Activated CD8-positive, alpha-beta memory T cell treated with anti-CD3 and anti-CD28 coated beads, Interleukin-2, amount 10 ng/mL, durations not matched to agents 7 days and 5 days (primary cell): ENCODE measurements around the gene VSTM2L. TPM values are rescaled to one million over a fixed set of nuclear protein-coding genes. Genes with fewer than 3 reads are reported as not detected.

ENCODE experiments used
- ATAC-seq: fragments of 150-1000 bp; cut with Tn5 transposase; one replicate; pipeline ENCODE4 v1.10.0; 2021; ENCODE audit warnings: moderate library complexity
- CTCF ChIA-PET: fragments of 350-600 bp; sonication (Branson Sonifier 250); formaldehyde crosslinking; loops from one replicate; lab custom pipeline; 2021; ENCODE audit warnings: antibody characterized with exemption; lab: Charles Lee
- DNase-seq: peaks from one replicate; pipeline ENCODE4 v3.0.0-alpha.2; 2020
- H3K27ac Mint-ChIP-seq: one replicate; pipeline ENCODE4 v1.8.0; 2021; ENCODE audit warnings: mild to moderate bottlenecking, mixed read lengths
- H3K27me3 Mint-ChIP-seq: one replicate; pipeline ENCODE4 v1.8.0; 2021; ENCODE audit warnings: mixed read lengths
- H3K36me3 Mint-ChIP-seq: one replicate; pipeline ENCODE4 v1.8.0; 2021; ENCODE audit warnings: mild to moderate bottlenecking, mixed read lengths
- H3K4me1 Mint-ChIP-seq: one replicate; pipeline ENCODE4 v1.8.0; 2021; ENCODE audit warnings: mixed read lengths
- H3K4me3 Mint-ChIP-seq: one replicate; pipeline ENCODE4 v1.8.0; 2021; ENCODE audit warnings: mild to moderate bottlenecking, moderate library complexity, mixed read lengths
- H3K9me3 Mint-ChIP-seq: one replicate; pipeline ENCODE4 v1.8.0; 2022; ENCODE audit warnings: low read depth, mixed read lengths
- total RNA-seq, 2 experiments: library from RNA; stranded (reverse); gene quantifications; one replicate each; pipeline ENCODE4 v1.2.3, GENCODE V29; 2021

The VSTM2L gene
- total RNA-seq, 2 experiments from 2014 or later: 0.35 TPM; not detected in 1

- Mint-ChIP-seq H3K4me1 (peaks cover 8% of the 10 kb centered on the region), H3K36me3 (peaks cover 2% of the 10 kb centered on the region), H3K27ac (no peak overlapping the region), H3K27me3 (no peaks in the 10 kb centered on the region), H3K9me3 (no peaks in the 10 kb centered on the region), H3K4me3 (no peak overlapping the region)
- CTCF ChIA-PET: no interaction called here
- no peak for DNase-seq
- ATAC-seq: no peak
Observed at GRCh38 chr20:37871751-37872150, 31.2 kb upstream of the VSTM2L start.

DNA sequence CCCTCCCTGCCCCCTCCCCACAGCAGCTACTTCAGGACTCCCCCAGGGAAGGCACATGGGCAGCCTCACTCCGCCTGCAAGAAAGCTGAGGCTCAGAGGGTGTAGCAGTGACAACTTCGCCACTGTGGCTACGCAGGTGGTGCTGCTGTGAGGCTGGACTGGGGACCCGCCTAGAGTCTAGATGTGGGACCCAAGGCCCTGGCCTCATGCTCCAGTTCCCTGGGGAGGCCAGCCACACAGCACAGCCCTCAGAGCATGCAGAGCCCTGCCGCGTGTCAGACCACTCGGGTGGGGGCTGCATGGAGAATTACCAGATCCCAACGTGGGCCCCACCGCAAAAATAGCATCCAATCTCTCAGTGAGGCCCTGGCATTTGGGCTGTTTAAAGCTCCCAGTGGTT lies 30.8 kb upstream of the VSTM2L start:
- H3K27ac Mint-ChIP-seq: no peak overlapping the region
- no peak for DNase-seq
- H3K4me3 Mint-ChIP-seq: no peak overlapping the region
- H3K9me3 Mint-ChIP-seq: no peaks in the 10 kb centered on the region
- peaks cover 2% of the 10 kb centered on the region for H3K36me3 Mint-ChIP-seq
- ATAC-seq: no peak
- peaks cover 8% of the 10 kb centered on the region for H3K4me1 Mint-ChIP-seq
- H3K27me3 Mint-ChIP-seq: no peaks in the 10 kb centered on the region
- CTCF ChIA-PET: no interaction called here

- Mint-ChIP-seq H3K4me1 (peaks cover 8% of the 10 kb centered on the region), H3K36me3 (peaks cover 2% of the 10 kb centered on the region), H3K27me3 (no peaks in the 10 kb centered on the region), H3K9me3 (no peaks in the 10 kb centered on the region), H3K27ac (no peak overlapping the region), H3K4me3 (no peak overlapping the region)
- no peak for DNase-seq
- CTCF ChIA-PET: interaction anchor here (1.4 kb wide), 1 partner anchor 24 kb away, joined by 3 read pairs; no protein-coding TSS in a partner anchor
- no peak for ATAC-seq
Observed at GRCh38 chr20:37873884-37874283, 29.0 kb upstream of the VSTM2L start.

- no peak for ATAC-seq
- H3K9me3 Mint-ChIP-seq: no peaks in the 10 kb centered on the region
- CTCF ChIA-PET: interaction anchor here (1.4 kb wide), 1 partner anchor 23 kb away, joined by 3 read pairs; no protein-coding TSS in a partner anchor
- no peak overlapping the region for H3K4me3 Mint-ChIP-seq
- DNase-seq: no peak
- H3K36me3 Mint-ChIP-seq: peaks cover 2% of the 10 kb centered on the region
- no peak overlapping the region for H3K27ac Mint-ChIP-seq
- no peaks in the 10 kb centered on the region for H3K27me3 Mint-ChIP-seq
- H3K4me1 Mint-ChIP-seq: peaks cover 8% of the 10 kb centered on the region
Observed at GRCh38 chr20:37875460-37876175, 27.3 kb upstream of the VSTM2L start.

DNA sequence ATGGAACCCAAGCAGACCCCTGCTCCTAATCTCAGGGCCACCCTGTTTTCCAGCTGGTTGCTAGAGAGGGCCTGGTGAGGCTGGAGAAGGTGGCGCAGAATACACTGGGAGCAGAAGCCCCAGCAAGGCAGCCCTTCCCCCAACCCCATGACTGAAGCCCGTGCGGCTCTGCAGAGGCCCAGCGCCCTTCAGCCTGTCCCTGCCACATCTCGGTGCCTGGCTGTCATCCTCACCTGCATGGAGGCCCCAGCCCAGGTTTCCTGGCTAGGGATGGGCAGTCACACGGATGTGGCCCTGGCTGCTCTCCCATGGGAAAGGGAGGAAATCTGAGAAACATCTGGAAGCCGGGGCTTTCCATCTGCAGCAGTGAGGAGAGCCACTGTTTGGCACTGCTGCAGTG lies 26.1 kb upstream of the VSTM2L start:
- Mint-ChIP-seq H3K4me1 (peaks cover 8% of the 10 kb centered on the region), H3K4me3 (no peak overlapping the region), H3K36me3 (no peaks in the 10 kb centered on the region), H3K9me3 (no peaks in the 10 kb centered on the region), H3K27me3 (no peaks in the 10 kb centered on the region), H3K27ac (no peak overlapping the region)
- no peak for DNase-seq
- no peak for ATAC-seq
- CTCF ChIA-PET: no interaction called here

DNA sequence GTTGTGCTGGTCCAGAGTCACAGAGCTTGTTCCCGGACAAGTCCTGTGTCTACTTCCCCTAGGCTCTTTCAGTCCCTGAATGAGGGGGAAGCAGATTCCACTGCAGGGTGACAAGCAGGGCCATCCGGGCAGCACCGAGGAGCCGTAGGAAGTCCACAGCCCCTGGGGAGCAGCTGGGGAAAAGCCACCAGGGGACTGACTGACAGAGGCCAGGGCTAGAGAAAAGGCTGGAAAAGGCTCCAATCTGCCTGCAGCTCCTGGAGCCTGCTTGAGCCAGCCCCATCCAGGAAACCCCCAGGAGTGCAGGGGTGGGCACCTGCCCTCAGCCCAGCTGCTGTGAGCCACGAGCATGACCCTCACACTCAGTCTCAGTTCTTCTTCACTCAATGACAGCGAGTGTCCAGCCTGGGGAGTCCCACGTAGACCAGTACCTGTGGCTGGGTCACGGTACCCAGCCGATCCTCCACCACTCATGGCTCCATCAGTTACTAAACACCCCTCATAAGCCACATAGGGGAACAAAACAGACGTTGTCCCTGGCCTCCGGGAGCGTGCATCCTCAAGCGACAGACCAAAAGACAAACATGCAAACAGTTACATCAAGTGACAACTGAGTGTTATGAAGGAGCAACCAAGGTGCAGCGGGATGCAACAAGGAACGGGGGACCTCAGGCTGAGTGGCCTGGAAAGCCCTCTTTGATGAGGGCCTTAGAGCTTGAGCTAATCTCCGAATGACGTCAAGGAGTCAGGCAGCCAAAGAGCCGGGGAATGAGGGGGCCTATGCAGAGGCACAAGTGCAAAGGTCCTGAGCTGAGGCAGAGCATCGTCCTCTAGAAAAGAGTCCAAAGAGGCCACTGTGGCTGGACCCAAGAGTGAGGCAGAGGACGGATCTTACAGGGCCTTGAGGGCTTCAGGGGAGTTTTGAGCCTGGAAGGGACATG lies 24.8 kb upstream of the VSTM2L start:
- ATAC-seq: no peak
- CTCF ChIA-PET: no interaction called here
- H3K27me3 Mint-ChIP-seq: no peaks in the 10 kb centered on the region
- no peak overlapping the region for H3K27ac Mint-ChIP-seq
- H3K9me3 Mint-ChIP-seq: no peaks in the 10 kb centered on the region
- DNase-seq: no peak
- no peaks in the 10 kb centered on the region for H3K36me3 Mint-ChIP-seq
- peaks cover 4% of the 10 kb centered on the region for H3K4me1 Mint-ChIP-seq
- H3K4me3 Mint-ChIP-seq: no peak overlapping the region

DNA sequence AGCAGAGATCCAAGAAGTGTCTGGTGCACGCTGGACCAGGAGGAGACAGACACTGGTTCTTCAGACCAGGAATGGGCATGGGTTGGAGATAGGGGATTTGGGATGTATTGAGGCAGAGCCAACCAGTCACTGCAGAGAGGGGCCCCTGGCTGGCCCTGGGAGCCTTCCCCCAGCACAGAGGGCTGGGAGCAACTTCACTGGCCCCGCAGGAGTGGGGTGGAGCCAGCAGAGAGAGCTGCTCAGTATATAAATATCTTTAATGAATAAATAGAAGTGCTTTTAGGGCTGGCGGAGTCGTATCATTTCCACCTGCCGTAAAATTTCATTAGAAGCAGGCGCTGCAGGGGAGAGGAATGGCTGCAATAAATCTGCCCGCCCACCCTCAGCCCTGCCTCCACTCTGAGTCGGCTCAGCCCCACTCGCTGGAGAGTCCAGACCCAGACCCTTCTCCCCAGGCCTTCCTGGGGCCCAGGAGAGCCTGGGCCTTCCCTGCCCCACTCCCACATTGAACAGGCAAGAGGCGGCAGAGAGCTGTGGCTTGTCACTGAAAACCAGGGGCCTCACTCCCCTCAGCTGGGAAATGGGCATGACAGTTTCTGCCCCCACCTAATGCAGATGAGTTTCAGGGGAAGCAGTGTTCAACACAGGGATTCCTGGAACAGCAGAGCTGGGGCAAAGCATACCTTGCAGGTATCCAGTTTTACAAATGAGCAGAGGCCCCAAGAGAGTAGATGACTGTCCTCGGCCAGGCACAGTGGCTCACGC lies 23.9 kb upstream of the VSTM2L start:
- CTCF ChIA-PET: no interaction called here
- Mint-ChIP-seq H3K36me3 (no peaks in the 10 kb centered on the region), H3K27me3 (no peaks in the 10 kb centered on the region), H3K9me3 (no peaks in the 10 kb centered on the region), H3K4me1 (no peaks in the 10 kb centered on the region), H3K4me3 (no peak overlapping the region), H3K27ac (no peak overlapping the region)
- ATAC-seq (no peak), DNase-seq (no peak)

- Mint-ChIP-seq H3K36me3 (no peaks in the 10 kb centered on the region), H3K27ac (no peak overlapping the region), H3K9me3 (no peaks in the 10 kb centered on the region), H3K4me3 (no peak overlapping the region), H3K4me1 (no peaks in the 10 kb centered on the region), H3K27me3 (no peaks in the 10 kb centered on the region)
- DNase-seq (no peak), ATAC-seq (no peak)
- CTCF ChIA-PET: no interaction called here
Observed at GRCh38 chr20:37879843-37880242, 23.1 kb upstream of the VSTM2L start.

DNA sequence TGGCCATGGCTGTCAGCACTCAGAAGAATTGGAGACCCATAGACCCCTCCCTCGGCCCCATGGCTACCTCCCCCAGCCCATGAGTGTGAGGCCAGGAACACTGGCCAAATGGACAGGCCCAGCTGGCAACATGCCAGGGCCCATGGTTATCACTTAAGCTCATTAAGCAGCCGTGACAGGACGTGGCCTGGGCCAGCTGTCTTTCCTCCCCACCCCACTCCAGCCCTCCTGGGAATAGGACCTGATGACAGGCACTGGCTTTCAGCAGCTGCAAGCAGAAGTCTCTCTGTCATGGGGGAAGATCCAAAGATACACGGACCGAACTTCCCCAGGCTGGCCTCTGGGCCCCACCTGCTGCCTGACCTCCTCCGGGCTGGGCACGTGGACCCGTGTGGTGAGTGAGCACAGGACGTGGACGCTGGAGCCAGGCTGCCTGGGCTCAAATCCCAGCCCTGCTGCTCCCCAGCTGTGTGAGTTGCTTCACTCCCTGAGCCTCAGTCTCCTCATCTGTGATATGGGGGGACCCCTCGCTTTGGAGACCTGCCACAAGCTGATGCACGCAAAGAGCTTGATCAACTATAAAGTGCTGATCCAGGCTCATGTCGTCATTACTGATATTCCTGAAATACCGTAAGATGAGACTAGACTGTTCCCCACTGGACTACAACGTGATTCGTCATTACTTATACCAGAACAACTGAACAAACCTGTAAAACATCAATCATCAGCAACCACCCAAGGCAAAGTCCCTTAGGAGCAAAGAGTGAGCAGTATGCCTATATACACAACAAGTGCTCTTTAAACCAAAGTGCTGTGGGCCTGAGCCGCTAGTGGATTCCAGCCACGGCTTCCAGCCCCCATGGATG lies 22.0 kb upstream of the VSTM2L start:
- H3K4me1 Mint-ChIP-seq: no peaks in the 10 kb centered on the region
- CTCF ChIA-PET: no interaction called here
- ATAC-seq: no peak
- no peak overlapping the region for H3K4me3 Mint-ChIP-seq
- H3K36me3 Mint-ChIP-seq: no peaks in the 10 kb centered on the region
- H3K27me3 Mint-ChIP-seq: no peaks in the 10 kb centered on the region
- no peaks in the 10 kb centered on the region for H3K9me3 Mint-ChIP-seq
- no peak for DNase-seq
- no peak overlapping the region for H3K27ac Mint-ChIP-seq

DNA sequence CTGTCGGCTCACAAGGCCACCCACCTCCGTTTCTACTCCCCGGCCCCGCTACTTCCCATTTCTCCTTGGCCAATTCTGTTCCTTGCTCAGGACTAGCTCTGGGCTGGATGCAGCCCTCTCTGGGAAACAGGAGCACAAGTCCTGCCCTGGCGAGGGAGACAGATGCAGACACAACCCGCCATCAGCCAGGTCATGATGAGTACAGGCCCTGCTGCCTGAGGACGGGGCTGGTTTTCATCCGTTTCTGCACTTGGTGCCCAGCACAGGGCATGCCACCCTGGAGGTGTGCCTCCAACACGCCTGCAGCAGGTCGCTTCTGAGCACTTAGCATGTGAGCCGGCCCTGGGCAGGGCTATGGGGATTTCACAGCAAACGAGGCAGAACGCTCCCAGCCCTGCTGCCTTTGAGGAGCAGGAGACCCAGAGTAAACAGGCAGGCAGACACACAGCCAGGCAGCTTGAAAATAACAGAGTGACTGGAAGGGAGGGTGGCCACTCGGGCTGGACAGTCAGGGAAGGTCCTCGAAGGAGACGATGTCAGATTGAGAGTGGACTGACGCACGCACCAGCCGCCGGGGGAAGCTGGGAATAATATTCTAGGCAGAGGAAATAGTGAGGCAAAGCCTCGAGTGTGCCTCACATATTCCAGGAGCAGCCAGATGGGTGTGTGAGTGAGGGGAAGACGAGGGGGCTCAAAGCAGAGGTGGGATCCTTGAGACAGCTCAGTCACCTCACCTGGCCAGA lies 21.2 kb upstream of the VSTM2L start:
- Mint-ChIP-seq H3K4me3 (no peak overlapping the region), H3K27me3 (no peaks in the 10 kb centered on the region), H3K27ac (no peak overlapping the region), H3K9me3 (no peaks in the 10 kb centered on the region), H3K36me3 (no peaks in the 10 kb centered on the region), H3K4me1 (no peaks in the 10 kb centered on the region)
- CTCF ChIA-PET: no interaction called here
- no peak for DNase-seq
- no peak for ATAC-seq

DNA sequence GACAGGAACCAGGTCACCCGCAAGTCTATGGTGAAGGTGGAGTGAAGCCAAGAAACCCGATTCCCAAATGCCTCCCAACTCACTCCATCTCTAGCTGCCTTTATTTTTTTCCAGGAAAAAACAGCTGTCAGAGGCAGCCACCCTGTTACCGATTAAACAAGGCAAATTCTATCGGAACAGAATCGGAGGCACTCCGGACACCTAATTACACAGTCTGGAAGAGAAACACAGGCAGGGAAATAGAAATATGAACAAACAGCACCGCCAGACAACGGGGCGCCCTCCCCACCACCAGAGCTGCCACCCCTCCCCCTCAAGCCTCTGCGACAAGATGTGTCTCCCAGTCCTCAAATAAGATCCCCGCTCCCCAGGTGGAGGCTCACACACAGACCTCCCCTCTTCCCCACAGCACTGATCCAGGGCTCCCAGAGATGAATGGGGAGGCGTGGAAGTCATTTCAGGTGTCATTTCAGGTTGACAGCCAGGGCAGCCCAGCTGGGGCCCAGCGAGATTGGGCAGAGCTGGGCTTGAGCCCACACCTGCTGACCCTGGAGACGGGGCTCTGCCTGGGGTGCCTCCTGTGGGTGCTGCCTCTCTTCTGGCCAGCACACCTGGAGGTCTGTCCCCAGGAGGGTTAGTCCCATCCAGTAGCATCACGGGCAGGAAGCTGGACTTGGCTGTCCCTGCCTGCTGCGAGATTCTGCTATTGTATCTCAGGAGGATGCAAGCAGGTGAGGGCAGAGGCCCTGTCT lies 19.8 kb upstream of the VSTM2L start:
- ATAC-seq: no peak
- Mint-ChIP-seq H3K36me3 (no peaks in the 10 kb centered on the region), H3K9me3 (no peaks in the 10 kb centered on the region), H3K4me1 (no peaks in the 10 kb centered on the region), H3K4me3 (no peak overlapping the region), H3K27ac (no peak overlapping the region), H3K27me3 (peaks cover 2% of the 10 kb centered on the region)
- CTCF ChIA-PET: no interaction called here
- DNase-seq: no peak

DNA sequence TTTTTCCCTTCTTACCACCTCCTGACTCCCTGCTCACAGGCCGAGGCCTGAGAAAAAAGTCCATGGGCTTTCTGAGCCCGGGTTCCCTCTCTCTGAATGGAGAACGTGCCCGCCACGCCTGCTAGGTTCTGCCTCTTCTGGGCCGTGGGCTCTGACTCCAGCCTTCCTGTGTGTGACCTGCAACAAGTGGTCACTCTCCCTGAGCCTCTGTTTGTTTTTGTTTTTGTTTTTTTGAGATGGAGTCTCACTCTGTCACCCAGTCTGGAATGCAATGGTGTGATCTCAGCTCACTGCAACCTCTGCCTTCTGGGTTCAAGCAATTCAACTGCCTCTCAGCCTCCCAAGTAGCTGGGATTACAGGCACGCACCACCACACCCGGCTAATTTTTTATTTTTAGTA lies 17.9 kb upstream of the VSTM2L start:
- no peaks in the 10 kb centered on the region for H3K4me1 Mint-ChIP-seq
- CTCF ChIA-PET: no interaction called here
- DNase-seq (no peak), ATAC-seq (no peak)
- H3K27ac Mint-ChIP-seq: no peak overlapping the region
- H3K4me3 Mint-ChIP-seq: no peak overlapping the region
- H3K9me3 Mint-ChIP-seq: no peaks in the 10 kb centered on the region
- H3K27me3 Mint-ChIP-seq: peaks cover 2% of the 10 kb centered on the region
- no peaks in the 10 kb centered on the region for H3K36me3 Mint-ChIP-seq
